GM18951 (cell line): ENCODE data around the gene IFNGR2.
"Not testable (repeated sequence)": the region's sequence is repeated elsewhere in the genome, so short reads cannot be mapped to it uniquely, and the experiment has no call there.

Experiments
- POLR2A ChIP-seq: IDR thresholded peaks from 4 replicates; pipeline ENCODE4 v1.6.1; 2011; ENCODE audit warnings: mild to moderate bottlenecking; ENCODE audit not compliant: insufficient read length, insufficient read depth; ENCODE audit errors: extremely low read depth
- in situ Hi-C: fragments of 300-500 bp; cut with MboI; formaldehyde crosslinking; loops from one replicate; pipeline ENCODE4 v1.12.0; 2022; ENCODE audit warnings: low sequenced_read_pairs, mixed read lengths, inconsistent platforms; ENCODE audit not compliant: unreplicated experiment

The IFNGR2 gene

GRCh38 chr21:33397717-33398116 is 5.5 kb upstream of the IFNGR2 start:
- TF ChIP-seq POLR2A, result no peak
- in situ Hi-C loops, result no loop called here

GRCh38 chr21:33398361-33398760 is 4.9 kb upstream of the IFNGR2 start:
- no peak for TF ChIP-seq POLR2A
- in situ Hi-C loops, result no loop called here

DNA sequence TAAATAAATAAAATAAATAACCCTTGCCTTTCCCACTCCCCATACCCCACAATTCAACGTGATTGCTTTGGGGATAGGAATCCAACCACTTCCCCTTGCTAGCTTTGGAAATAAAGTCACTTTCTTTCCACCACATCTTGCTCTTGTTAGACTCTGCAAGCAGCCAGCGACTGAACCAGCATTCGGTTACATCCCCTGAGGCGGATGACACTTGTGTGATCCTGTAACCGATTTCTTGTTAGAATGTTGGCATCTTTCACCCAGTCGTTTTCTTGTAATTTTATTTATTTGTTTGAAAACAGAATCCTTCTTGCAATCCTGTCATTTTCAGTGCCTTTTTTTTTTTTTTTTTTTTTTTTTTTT is 1.6 kb upstream of the IFNGR2 start:
- TF ChIP-seq POLR2A, result no peak
- in situ Hi-C loops, result no loop called here

DNA sequence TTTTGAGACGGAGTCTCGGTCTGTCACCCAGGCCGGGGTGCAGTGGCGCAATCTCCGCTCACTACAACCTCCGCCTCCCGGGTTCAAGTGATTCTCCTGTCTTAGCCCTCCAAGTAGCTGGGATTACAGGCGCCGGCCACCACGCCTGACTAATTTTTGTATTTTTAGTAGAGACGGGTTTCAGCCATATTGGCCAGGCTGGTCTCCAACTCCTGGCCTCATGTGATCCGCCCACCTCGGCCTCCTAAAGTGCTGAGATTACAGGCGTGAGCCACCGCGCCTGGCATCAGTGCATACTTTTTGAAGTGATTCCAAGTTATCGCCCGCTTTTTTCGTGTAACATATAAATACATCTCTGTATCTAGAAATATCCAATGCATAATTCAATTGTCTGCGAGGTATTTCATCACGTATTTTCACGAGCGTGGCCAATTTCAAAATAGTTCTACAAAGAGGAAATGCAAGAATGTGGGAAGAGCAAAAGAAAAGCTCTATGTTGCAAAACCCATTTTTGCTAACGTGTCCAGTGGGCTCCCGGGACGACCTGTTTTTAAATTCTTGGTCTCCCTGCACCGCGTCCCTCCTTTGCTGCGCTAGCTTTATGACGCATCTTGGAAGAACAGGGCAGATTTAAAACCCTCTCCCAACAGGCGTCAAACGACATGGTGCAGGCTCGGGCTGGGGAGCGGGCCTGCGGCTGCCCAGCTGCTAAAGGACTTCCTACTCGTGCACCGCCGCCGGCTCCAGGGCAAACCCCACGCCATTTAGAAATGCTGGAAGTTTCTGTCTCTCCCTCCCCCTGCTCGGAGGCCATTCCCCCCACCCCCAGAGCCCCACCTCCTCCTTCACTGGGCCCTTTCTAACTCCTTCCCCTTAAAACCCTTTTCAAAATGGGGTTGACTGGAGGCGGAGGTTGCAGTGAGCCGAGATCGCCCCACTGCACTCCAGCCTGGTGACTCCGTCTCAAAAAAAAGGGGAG is 923 bp upstream of the IFNGR2 start:
- TF ChIP-seq POLR2A, result no peak
- in situ Hi-C loops, result no loop called here

DNA sequence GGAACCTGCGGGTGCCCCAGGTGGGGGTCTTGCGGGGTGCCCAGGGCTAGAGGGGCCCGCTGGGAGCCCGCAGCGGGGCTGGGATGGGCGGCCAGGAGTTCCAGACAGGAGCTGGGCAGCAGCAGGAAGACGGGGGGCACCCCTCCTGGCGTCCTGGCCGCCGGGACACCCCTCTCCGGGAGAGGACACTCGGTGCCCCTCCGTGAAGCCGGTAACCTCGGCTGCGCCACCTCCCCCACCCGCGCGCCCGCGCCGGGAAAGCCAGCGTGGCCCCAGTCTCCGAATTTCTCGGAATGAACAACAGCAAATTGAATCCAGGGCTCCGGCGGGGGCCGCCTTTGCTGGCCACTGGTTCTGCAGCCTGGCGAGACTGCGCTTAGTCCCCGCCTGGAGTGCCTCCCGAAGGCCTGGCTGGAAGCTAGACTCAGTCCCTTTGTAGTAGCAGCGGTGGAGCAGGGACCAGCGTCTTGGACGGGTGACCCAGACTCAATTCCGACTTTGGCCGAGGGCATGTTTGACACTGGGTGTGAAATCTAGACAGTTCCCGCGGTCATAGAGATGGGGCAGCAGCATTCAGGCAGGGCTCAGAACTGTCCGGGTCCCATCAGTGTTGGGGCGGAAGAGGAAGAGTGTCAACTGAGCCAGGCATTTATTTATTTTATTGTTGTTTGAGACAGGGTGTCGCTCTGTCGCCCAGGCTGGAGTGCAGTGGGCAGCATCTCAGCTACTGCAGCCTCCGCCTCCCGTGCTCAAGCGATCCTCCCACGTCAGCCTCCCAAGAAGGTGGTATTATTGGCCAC is 773 bp downstream of the IFNGR2 start:
- in situ Hi-C loops, result no loop called here

DNA sequence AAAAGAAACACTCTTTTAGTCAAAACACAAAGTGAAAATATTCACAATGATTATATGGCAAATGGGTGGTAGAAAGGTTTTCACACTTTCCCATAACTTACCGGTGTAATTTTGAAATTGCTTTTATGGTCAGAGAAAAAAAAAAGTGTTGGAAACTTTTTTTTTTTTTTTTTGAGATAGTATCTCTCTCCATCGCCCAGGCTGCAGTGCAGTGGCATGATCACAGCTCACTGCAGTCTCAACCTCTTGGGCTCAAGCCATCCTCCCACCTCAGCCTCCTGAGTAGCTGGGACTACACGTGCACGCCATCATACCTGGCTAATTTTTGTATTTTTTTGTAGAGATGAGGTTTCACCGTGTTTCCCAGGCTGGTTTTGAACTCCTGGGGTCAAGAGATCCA is 3.3 kb downstream of the IFNGR2 start:
- in situ Hi-C loops, result no loop called here
- TF ChIP-seq POLR2A, result no peak

More for the DNA sequence above, 773 bp downstream of the IFNGR2 start:
- peak; percentile 33 for TF ChIP-seq POLR2A

DNA sequence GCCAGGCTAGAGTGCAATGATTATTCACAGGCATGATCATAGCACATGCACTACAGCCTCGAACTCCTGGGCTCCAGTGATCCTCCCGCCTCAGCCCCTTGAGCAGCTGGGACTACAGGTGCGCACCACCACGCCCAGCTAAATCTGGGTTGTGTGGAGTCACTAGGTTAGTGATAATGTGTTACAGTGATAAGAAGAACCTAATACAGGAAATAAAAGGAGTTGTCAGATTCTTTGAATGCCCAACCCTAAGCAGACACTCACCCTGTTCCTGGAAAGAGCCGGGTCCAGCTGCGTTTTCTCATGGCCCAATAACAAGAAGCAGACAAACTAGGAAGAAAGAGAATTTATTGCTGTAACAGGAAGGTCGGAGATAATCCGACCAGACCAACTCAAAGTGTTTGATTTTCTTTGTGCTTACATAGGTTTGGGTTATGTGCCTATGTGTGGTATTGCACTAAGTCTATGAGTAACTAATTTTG is 8.8 kb downstream of the IFNGR2 start:
- TF ChIP-seq POLR2A, result no peak
- in situ Hi-C loops, result no loop called here

DNA sequence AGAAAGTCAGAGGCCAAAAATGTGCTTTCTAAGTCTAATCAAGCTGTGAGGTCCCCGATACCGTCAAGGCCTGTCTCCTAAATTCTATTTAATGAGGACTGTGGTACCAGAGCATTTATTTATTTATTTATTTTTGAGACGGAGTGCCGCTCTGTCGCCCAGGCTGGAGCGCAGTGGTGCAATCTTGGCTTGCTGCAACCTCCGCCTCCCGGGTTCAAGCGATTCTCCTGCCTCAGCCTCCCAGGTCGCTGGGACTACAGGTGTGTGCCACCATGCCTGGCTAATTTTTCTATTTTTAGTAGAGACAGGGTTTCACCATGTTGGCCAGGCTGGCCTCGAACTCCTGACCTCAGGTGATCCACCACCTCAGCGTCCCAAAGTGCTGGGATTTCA is 9.2 kb downstream of the IFNGR2 start:
- in situ Hi-C loops, result not testable (repeated sequence)

- in situ Hi-C loops, result no loop called here
- TF ChIP-seq POLR2A, result no peak
Observed at GRCh38 chr21:33412832-33413519, 9.8 kb downstream of the IFNGR2 start.

DNA sequence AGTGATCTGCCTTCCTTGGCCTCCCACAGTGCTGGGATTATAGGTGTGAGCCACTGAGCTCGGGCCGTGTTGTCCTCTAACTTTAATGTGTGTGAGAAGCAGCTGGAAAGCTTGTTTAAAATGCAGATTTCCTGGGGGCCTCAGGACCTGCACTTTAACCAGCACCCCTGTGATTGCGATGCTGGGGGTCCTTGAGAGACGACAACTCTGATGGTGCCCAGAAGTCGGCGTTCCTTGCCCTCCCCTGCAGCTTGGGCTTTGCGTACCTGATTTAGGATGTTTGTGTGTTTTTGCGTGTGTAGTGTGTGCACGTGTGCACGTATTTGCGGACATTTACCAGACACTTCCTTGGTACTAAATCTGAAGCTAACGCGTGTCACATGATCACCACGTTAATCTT is 10.9 kb downstream of the IFNGR2 start:
- in situ Hi-C loops, result no loop called here
- no peak for TF ChIP-seq POLR2A

DNA sequence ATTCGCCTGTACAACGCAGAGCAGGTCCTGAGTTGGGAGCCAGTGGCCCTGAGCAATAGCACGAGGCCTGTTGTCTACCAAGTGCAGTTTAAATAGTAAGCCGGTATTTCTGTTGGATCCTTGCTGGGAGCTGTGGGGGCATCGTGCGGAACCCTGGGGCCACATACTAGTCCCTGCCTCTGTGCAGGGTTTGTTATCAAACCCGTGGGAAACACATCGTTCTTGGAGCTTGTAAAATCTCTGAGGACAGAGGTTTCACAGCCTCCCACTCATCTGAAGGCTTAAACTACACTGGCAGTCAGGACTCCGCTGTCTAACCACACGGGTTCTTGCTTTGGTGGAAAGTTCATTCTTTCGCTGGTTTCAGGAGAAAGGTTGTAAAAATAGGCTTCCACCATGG is 11.7 kb downstream of the IFNGR2 start:
- in situ Hi-C loops, result no loop called here

DNA sequence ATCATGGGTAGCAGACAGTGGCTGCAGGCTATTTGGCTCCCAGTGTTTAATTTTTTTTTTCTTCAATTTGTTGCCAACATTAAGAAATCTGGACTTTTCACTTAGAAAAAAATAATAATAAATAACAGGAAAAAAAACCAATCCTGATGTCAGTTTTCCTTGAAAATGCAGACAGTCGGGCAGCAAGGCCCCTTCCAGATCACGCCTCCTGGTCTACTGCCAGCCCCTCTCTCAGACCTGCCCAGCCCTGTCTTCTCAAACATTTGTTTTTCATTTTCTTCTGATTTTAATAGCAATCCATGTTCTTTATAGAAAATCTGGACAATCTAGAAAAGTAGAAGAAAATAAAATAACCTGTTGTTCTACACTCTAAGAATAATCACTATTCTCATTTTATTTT is 15.5 kb downstream of the IFNGR2 start:
- no peak for TF ChIP-seq POLR2A
- in situ Hi-C loops, result no loop called here

More for the DNA sequence above, 11.7 kb downstream of the IFNGR2 start:
- no peak for TF ChIP-seq POLR2A

DNA sequence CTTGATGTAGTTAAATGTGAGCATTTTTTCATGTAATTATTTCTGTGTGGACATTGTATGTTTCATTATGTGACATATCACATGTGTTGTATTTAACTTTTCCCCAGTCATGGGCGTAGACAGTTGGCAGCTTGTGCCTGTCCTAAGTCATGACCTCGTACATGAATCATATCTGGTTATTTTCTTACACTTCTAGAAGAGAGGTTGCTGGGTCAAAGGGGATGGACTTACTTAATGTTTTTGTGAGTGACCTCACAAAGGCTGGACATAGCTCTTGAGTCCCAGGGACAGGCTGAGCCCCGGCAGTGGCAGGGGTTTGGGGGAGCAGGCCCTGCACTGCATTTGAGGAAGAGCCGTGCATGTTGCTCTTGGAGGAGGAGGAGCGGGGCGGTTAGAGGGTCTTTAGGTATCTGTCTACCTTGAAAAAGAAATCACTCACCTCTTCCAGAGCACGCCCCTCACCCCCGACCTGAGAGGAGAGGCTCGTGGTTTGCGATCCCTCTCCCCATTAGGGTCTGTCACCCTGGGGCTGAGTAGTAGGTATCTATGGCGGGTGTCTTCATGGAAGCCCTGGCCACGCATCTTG is 16.4 kb downstream of the IFNGR2 start:
- in situ Hi-C loops, result no loop called here
- TF ChIP-seq POLR2A, result no peak

DNA sequence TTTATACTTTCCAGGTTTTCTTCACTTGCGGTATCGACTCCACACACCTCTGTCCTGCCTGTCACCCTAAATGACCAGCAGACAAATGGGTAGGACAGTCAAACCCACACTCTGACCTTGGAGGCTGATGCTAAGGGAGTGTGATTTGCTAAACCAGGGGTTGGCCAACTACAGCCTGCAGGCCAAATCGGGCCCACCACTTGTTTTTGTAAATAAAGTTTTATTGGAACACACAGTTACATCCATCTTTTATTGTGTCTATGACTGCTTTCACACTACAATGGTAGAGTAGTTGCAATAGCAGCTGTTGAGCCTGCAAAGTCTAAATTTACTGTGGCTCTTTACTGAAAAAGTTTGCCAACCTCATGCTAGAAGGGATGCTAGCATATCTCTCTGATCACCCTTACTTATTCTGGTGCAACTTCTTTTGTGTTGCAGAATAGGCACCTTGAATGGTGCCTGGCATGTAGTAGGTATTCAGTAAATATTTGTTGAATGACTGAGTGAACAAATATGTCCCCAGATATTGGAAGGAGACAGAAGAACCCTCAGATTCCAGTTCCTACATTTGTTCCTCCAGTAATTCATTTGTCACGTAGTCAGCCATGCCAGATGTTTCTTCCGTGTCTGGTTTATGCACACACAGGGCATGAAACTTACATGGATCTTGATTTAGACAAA is 18.6 kb downstream of the IFNGR2 start:
- TF ChIP-seq POLR2A, result no peak
- in situ Hi-C loops, result no loop called here
